Activated T-cell treated with anti-CD3 and anti-CD28 coated beads, Interleukin-2, amount 50 U/mL, for 48 hours (primary cell): ENCODE results near the gene BICC1.

ENCODE experiments used
- DNase-seq, 2 experiments: peaks; one replicate each; pipeline ENCODE4 v3.0.0-alpha.2; 2020

The BICC1 gene

DNA sequence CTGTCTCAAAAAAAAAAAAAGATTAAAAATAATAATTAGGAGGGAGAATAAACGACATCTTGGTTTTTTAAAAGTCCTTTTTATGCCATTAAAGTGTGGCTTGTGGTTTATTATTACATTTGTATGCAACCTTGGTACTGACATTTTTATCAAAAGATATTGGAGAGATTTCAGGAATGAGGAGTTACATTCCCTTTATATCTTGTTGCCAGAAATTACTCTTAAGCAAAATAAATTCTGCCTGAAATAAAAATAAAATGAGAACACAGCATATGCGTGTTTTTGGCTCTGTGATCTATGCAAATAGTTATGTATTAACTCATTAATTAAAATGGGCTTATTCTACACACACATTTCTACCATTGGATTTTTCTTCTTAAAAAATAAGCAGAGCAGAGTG is 202.4 kb downstream of the BICC1 start:
- DNase-seq = no peak

DNA sequence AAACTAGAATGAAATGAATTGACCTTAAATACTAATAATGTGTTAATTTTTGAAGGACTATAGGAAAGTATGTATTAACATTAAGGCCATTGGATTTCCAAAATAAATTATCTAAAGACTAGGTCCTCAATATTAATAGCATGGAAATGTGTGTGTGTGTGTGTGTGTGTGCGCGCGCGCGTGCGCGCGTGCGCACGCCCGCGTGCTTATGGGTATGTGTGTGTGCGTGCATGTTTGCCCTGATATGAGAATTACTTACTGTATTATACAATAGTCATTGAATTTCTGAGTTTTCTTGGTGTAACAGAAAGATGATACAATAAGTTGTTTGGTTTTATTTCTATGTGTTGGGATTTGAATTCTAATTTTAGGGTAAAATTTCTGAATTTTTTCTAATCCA is 205.9 kb downstream of the BICC1 start:
- DNase-seq = no peak

DNA sequence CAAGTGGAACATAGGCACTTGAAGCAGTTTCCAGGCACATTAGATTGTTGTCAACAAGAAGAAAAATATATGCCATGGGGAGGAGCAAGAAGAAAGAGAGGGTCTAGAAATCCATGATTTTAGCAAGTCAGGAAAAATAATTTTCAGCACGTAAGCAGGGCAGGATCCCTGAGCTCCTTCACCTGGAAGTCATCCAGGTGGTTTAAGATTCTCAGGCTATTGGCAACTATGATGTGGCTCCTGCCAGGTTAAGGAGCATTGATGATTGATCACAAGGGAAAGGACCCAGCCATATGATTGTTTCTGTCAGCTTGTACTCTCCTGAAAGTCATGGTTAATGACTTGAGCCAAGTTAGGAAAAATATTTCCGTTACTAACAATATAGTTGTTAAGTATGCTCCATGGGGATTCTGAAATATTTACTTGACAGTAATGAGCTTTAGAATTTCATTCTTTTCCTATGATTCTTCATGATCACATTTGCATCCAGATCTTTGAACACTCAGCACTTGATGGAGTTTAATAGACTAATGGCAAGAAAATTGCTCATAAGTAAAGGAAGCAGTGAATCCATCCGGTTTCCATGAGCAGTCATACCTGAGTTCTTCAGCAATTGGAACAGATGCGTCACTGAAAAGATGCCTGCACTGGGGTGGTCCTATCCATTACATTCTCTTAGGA is 209.1 kb downstream of the BICC1 start:
- DNase-seq = no peak

DNA sequence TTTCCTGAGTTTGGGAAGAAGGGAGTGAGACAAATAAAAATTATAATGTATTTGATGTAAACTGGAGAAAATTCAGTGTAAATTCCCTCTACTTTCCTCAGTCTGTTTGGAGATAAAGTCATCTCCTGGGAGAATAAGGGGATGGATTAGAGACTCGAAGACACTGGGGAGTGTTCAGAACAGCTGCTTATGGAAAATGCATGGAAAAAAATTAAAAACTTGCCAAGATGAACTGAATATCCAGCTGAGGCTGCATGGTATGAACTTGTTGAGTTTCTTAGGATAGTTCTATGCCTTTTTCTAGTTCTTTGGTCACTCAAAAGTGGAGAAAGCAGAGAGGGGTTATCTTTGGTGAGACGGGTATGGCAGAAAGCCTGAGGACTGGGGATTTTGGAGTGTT is 210.5 kb downstream of the BICC1 start:
- no peak for DNase-seq

DNA sequence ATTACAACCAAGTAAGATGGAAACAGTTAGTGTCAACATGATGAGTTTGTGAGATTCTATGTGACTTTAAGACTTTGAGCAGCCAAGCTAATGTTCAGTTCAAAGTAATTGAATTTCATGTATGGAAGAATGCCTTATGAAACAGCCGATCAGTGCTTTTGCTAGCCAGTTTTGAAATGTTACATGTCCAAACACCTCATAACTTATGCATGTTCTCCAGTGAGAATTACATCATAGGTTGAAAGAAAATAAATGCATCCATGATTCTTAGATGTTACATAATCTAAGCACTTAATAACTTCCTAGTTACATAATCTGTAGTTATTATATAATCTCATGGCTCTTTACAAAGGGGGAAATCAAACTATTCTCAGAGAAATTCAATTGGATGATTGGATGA is 211.3 kb downstream of the BICC1 start:
- no peak for DNase-seq

DNA sequence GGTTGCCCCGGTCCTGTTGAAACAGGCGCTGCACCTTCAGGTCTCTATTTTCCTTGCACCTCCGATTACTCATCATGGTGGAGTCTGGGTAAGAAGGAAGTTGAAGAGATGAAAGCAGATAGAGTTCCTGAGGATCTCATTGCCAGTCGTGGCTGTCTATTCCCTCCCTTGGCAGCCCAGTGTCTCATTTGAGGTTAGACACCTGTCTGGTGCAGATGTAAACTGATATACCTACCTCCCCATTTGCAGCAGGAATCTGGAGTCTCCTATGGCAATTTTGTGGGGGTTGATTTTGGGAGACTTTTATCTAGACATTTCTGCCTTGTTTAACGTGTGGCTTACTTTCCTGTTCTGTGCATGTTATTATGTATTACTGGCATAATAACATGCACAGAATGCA is 212.1 kb downstream of the BICC1 start:
- DNase-seq = no peak

DNA sequence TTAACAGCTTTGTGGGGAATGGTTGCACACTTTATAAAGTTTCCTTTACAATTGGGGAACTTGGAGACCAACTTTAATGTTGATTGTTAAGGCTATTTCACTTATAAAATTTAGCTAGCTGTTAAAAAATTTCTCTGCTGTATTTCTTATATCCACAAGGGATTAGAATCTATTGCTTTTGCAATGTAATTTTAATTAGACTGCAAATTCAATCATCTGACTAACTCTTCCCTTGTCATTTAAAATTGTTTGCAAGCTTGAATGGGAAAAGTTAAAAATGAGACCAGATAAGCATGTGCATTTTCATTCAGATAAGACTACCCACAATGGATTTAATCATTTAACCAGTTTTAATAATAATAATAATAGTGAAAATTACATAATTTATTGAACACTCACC is 213.2 kb downstream of the BICC1 start:
- no peak for DNase-seq

DNA sequence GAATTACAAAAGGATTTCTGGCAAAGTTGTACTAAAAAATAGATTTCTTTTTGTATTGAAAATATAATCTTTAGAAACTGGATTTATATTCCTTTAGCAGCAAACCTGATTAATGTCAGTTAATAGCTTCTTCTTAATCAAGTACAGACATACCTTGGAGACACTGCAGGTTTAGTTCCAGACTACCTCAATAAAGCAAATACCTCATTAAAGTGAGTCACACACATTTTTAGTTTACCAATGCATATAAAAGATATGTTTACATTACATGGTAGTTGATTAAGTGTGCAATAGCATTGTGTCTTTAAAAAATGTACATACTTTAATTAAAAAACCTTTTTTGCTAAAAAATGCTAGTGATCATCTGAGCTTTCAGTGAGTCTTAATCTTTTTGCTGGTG is 215.0 kb downstream of the BICC1 start:
- no peak for DNase-seq

DNA sequence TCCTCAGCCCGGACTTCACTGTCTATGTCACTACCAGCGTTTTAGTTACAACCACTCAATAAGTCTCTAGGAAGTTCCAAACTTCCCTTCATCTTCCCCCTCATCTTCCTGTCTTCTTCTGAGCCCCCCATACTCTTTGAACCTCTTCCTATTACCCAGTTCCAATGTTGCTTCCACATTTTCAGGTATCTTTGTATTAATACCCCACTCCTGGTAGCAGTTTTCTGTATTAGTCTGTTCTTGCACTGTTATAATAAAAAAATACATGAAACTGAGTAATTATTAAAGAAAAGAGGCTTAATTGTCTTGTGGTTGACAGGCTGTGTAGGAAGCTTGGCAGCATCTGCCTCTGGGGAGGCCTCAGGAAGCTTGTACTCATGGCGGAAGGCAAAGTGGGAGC is 218.6 kb downstream of the BICC1 start:
- DNase-seq = no peak

DNA sequence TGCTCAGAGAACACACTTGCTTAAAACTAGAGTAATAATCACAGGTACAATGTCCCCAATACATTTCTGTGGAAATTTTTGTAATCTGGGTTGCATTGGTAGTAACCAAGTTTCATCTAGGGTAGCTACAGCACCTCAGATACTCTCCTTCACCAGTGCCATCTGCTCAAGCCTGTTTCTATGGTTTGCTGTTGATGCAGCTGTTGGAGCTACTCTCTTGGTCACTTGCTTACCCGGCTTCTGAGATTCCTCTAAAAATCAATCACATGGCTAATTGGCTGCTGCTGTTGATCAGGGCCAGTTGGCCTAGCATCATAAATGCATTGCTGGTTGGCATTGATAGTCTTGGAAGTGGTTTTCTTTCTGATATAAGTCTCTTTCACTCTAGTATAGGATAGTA is 220.8 kb downstream of the BICC1 start:
- no peak for DNase-seq

DNA sequence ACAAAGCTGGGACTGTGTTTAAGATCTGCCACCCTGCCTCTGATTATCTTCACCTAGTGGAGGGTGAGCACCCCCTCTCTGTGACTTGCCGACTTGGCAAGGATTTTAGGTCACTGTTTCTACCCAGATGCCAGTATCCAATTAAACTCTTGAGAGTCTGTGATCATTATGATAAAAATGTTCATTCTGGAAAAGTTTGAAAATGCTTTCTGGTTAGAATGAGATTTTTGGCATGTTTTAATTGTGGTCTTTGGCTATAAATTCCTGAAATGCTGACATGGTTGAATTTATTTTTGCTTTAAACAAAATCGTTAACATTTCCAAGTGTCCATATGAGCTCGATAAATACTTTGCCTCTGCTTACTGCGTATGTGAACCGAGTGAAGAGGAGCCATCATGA is 221.4 kb downstream of the BICC1 start:
- no peak for DNase-seq

DNA sequence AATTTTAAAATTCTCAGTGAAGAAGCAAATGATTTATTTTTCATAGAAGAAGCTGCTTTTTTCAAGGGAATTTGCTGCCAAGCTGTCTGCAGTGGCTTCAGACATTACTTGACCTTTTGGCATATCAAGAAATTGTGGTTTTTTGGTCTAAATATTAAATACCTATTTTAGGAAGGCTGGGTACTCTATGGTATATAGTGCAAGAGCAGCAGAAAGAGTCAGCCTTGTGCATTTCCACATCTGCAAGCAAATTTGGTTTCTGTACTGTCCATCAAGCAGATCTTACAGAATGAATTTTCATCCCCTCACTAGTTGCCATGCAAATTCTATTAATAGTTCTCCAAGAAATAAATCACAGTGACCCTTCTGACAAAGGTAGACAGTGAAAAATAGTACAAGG is 222.0 kb downstream of the BICC1 start:
- no peak for DNase-seq

DNA sequence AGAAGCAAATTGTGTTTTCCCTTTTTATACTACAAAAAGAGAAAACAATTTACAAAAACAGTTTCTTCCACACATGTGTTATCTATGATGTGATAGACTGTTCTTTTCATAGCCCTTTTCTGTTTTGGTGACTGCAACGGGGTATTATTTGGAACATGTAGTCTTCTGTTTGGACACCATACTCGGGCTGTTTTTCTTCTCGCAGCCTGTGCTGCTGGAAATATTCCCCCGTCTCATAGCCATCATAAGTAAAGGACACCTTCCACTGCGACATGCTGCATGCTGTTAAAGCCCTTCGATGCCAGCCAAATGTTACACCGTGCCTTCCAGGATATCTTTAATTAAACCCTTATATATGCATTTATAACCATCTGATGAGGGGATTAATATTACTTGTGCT is 222.4 kb downstream of the BICC1 start:
- DNase-seq = no peak

DNA sequence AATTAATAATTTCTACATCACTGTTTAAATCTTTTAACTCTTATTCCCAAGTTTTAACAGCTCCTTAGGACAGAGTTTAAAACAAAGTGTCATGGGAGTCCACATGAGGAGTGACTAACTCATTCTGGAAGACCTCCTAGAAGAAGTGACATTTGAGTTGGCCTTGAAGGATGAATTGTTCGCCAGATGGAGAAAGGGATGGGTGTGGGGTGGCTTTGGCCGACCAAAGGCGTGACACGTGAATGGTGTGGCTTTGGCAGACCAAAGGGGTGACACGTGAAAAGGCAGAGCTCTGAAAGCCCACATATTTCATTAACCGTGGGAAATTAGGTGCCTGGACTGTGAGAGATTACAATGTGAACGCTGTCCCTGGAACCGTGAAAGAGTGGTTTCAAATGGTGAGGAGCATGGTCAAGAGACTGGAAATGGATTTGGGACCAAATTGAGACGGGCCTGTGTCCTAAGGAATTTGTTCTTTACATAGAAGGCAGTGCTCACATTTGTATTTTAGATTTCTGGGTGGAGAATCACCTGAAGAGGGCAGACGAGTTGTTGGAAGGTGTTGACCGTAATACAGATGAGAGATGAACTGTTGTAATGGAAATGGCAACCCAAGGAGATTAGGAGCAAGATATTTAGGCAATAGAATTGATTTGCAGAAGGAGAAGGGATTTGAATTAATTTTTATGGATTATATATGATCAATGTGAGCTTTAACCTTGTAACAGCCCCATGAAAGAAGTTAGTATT is 228.1 kb downstream of the BICC1 start:
- no peak for DNase-seq

DNA sequence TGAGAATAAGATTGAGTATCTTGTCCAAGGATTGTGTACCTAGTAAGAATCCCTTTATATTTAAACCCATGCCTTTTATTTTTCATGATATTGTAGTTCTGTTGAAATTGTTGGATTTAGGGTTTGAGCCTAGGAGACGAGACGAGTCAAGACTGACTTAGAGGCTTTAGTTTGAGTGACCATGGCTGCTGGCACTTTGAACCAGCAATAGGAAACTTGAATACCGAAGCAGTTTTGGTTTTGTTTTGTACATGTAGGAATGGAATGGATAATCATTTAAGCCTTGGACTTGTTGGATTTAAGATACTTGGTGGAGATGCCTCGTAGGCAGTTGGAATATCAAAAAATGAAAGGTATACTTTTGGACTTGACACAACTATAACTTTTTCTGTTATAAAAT is 229.0 kb downstream of the BICC1 start:
- DNase-seq = no peak

DNA sequence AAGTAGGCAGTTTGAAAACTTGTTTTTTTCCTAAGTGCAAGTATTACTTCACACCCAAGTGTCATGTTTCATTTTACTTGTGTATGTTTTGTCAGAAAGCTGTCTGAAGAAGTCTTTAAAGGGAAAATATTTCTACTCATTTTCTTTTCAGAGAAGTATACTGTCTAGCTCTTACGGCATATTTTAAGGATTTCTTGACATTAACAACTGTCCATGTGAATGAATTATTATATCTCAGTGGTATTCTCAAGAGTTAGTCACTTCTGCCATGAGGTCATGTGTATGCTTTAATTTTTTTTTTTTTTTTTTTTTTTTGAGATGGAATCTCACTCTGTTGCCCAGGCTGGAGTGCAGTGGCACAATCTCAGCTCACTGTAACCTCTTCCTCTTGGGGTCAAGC is 229.5 kb downstream of the BICC1 start:
- no peak for DNase-seq

DNA sequence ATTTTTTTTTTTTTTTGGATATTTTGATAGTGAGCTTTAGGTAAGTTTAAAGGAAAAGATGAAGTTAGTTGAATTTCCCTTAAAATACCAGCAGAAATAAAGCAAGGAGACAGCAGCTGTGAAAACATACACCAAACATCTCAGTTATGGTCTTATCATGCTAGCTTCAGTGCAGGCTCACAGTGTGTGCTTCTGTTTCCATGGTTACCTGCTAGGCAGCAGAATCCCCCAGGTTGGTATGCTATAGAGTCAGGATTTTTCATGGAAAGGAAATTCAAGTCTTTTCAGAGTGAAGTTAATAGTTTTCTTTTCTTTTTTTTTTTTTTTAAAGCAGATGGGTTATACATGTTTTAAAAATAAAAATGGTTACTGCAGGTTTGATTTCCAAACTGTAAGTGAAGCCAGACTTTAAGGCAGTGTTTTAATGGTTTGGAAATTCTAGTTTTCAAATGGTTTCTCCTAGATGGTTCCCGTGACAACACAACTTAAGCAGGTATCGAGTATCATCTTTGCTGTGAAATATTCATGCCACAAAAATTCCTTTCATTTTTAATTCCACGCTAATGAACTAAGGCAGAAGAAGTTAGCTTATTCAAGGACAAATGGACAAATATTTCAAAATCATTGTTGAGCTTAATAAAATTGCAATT is 230.9 kb downstream of the BICC1 start:
- DNase-seq = no peak

DNA sequence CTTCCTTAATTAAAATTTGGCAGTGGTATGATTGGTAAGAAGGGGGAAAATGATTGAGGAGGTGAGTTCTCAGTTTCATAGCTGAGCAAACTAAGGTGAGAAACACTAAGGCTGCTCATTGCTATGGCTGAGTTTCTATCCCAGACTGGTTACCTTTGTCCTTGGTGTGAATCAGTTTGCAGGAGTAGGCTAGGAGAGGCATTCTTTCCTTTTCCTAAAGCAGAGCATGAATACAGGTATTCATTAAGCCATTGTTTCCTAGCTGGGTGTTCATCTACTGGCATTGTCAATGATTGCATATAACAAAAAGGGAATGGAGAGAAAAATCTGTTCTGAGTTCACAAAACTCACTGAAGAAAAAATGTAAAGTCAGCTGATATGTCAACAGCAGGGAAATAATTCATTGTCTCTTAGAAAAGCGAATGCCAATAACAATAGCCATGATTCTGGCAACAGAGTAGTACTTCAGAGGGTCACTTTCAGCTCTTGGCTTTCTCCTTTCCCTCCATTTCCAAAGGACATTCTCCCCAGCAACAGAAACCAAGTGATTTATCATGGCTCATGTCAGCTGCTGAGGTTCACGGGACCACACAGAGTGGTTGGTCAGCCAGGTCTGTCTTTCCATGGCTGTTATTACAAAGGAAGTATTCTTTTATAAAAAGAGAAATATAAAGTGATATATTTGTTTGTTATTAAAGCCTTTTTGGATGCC is 234.0 kb downstream of the BICC1 start:
- no peak for DNase-seq

DNA sequence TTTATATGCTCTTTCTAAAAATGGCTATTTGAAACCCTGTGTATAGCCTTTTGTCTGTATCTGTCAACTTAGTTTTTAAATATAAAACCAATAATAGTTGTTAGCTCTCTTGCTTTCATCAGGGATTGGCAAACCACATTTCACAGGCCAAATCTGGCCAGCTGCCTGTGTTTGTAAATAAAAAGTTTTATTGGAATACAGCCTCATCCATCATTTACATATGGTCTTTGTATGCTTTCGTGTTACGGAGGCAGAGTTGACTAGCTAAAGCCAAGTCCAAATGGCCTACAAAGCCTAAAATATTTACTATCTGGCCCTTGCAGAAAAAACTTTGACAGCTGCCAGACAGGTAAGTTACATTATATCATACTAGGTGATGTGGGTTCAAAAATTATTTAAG is 235.0 kb downstream of the BICC1 start:
- DNase-seq = no peak

DNA sequence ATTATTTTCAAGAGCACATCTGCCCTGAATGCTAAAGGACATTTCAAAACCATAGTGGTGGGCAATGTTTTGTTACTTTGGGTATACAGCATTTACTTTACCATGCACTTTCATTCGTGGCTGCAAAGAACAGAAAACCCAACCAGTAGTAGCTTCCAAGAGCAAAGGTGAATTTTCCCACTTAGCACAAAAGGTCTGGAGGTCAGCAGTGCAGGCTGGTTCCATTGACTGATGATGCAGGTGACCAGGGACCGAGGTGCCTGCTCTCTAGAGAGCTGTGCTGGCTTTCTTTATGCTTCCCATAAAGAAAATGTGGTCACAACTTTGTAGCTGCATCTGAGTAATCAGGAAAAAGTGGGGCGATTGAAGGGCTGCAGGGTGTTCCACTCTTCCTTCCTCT is 240.0 kb downstream of the BICC1 start:
- DNase-seq = no peak

DNA sequence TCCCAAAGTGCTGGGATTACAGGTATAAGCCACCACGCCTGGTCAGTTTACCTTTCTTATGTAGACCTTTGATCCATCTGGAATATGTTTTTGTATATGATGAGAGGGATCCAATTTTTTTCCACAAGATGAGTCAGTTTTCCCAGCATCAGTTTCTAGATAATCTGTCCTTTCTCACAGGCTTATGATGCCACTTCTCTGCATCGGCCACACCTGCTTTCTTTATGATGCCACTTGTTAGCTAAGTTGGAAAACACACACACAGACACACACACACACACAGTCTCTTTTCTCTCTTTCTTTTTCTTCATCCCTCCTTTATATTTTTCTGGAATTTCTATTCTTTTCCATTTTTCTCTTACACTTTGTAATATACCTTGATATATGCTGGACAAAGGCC is 240.8 kb downstream of the BICC1 start:
- DNase-seq = no peak

DNA sequence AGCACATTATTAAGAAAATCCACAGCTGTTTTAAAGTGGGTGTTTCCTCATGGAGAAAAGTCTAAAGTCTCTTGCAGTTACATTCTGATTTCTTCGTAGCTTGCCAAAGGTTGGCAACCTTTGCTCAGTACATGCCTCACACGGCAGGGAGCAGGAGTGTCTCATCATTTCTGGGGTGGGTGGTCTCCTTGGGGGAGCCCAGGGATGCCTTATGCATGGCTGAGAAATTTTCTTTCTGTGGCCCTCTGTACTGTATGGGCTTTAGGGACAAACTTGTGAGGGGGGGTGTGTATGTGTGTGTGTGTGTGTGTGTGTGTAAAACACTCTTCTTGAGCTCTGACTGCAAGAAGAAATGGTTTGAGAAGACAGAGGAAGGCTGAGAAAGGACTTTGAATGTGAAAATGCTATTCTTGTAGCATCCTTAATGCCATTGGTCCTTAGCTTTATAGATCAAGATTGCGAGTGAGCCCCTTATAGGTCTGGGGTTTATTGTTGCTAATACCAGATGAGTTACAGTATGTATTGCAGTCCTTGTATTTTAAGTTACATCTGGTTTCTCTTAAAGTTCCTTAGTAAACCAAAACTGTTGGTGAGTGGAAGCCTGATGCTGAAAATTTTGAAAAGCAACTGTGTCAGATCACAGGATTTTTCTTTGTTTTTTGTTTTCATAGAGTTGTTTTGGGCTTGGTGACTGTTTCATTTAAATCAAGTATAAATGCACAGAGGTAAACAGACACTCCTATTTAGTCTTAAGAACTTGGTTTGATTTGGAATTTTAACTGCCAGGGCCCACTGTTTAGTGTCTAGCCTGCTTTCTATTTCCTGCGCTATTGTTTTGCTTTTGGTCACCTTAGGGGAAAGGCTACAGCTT is 242.0 kb downstream of the BICC1 start:
- no peak for DNase-seq

DNA sequence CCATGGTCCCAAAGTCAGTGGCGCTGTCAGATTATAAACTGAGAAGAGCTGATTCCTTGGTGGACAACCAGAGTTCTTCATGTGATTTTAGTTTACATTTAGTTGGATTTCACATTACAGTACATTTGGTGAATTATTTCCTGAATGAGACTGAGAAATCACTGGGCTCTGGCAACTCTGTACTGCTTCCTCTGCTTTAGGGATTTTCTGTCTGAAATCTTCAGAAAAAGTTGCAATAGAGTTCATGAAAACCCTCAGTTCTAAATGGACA is 242.6 kb downstream of the BICC1 start:
- DNase-seq = no peak
